Activated T-helper 1 cell treated with anti-CD3 and anti-CD28 coated beads, Interleukin-2, amount 50 U/mL, for 16 hours (primary cell): ENCODE measurements around the gene TRERF1.
A peak's percentile ranks its signal among the peaks of the same experiment; 100 is the strongest.
"Not testable (repeated sequence)": the region's sequence is repeated elsewhere in the genome, so short reads cannot be mapped to it uniquely, and the experiment has no call there.

ENCODE experiments used
- DNase-seq, 2 donors: peaks; one replicate each; pipeline ENCODE4 v3.0.0-alpha.2; 2020; ENCODE audit warnings: low read depth in 1 of 2, low spot score in 1 of 2

Gene TRERF1

GRCh38 chr6:42340511-42340910, 111.2 kb downstream of the TRERF1 start:
- no peak for DNase-seq

- peak in 1 of 2 donors; percentile 29 for DNase-seq
Observed at GRCh38 chr6:42339991-42340401, 111.7 kb downstream of the TRERF1 start.

GRCh38 chr6:42338744-42339222, 112.9 kb downstream of the TRERF1 start:
- DNase-seq: no peak

GRCh38 chr6:42337985-42338743, 113.6 kb downstream of the TRERF1 start:
- DNase-seq: no peak

GRCh38 chr6:42336431-42336830, 115.3 kb downstream of the TRERF1 start:
- DNase-seq: no peak

- no peak for DNase-seq
Observed at GRCh38 chr6:42335896-42336295, 115.8 kb downstream of the TRERF1 start.

GRCh38 chr6:42334870-42335269, 116.9 kb downstream of the TRERF1 start:
- no peak for DNase-seq

- no peak for DNase-seq
Observed at GRCh38 chr6:42333612-42334011, 118.1 kb downstream of the TRERF1 start.

GRCh38 chr6:42332916-42333315, 118.8 kb downstream of the TRERF1 start:
- no peak for DNase-seq

- DNase-seq: no peak
Observed at GRCh38 chr6:42331019-42331418, 120.7 kb downstream of the TRERF1 start.

GRCh38 chr6:42326248-42326647, 125.5 kb downstream of the TRERF1 start:
- DNase-seq: no peak

- DNase-seq: not testable (repeated sequence)
Observed at GRCh38 chr6:42324656-42325324, 126.9 kb downstream of the TRERF1 start.

GRCh38 chr6:42322676-42323075, 129.1 kb downstream of the TRERF1 start:
- no peak for DNase-seq

GRCh38 chr6:42321976-42322375, 129.8 kb downstream of the TRERF1 start:
- no peak for DNase-seq

- DNase-seq: no peak
Observed at GRCh38 chr6:42320762-42321161, 131.0 kb downstream of the TRERF1 start.

GRCh38 chr6:42318480-42318879, 133.2 kb downstream of the TRERF1 start:
- no peak for DNase-seq

GRCh38 chr6:42316981-42317380, 134.7 kb downstream of the TRERF1 start:
- no peak for DNase-seq

- no peak for DNase-seq
Observed at GRCh38 chr6:42315991-42316970, 135.4 kb downstream of the TRERF1 start.

GRCh38 chr6:42315259-42315990, 136.3 kb downstream of the TRERF1 start:
- no peak for DNase-seq

- DNase-seq: no peak
Observed at GRCh38 chr6:42314571-42315258, 137.0 kb downstream of the TRERF1 start.
